H1 (cell line): ENCODE results near the gene AGAP1. TPM values are rescaled to one million over a fixed set of nuclear protein-coding genes. Genes with fewer than 3 reads are reported as not detected.

Experiments used
- CEBPB ChIP-seq: IDR thresholded peaks from 2 replicates; pipeline ENCODE4 v1.6.1; 2012; ENCODE audit warnings: low read depth, low read length
- PHF8 ChIP-seq: fragments of 200-600 bp; sonication (generic); conservative IDR thresholded peaks from 2 replicates; pipeline ENCODE4 v1.7.1; 2012; ENCODE audit warnings: low read depth, mild to moderate bottlenecking, inconsistent platforms, low read length, moderate library complexity
- POU5F1 ChIP-seq: IDR thresholded peaks from 2 replicates; pipeline ENCODE4 v1.6.1; 2011; ENCODE audit warnings: low read depth, mild to moderate bottlenecking, low read length, moderate library complexity
- SIX5 ChIP-seq: IDR thresholded peaks from 2 replicates; pipeline ENCODE4 v1.6.1; 2011; ENCODE audit warnings: mild to moderate bottlenecking, low read depth, low read length
- polyA plus RNA-seq, 7 experiments: library from polyadenylated mRNA; depleted of rRNA in 3 of 7; stranded (reverse) in 5 of 7; unstranded in 2 of 7; fragments of >200 nt in 5 of 7; fragments of 200-250 nt in 2 of 7; gene quantifications; 1 replicate in 5 of 7; 2 replicates in 1 of 7; 4 replicates in 1 of 7; pipeline versions ENCODE4 v1.2.1 to v1.2.3, GENCODE V29; 2011 to 2013; ENCODE audit warnings: missing spikeins in 2 of 7, mixed read lengths in 2 of 7
- total RNA-seq: library from RNA; stranded (reverse); fragmentation: NEBNext Ultra II Directional; extraction: Animal tissue kit (Norgen Biotek cat#: 25700); gene quantifications from 2 replicates; pipeline ENCODE4 v1.2.1, GENCODE V29; 2021
- TF ChIP-seq, protein P1 (sequence below): fragments of 300-600 bp; sonication (generic); IDR thresholded peaks from 2 replicates; pipeline ENCODE4 v1.7.1; 2012; ENCODE audit warnings: low read length, moderate library complexity, mild to moderate bottlenecking, inconsistent platforms; ENCODE audit not compliant: insufficient replicate concordance
- TF ChIP-seq, protein P2 (sequence below): IDR thresholded peaks from 2 replicates; pipeline ENCODE4 v1.6.1; 2011; ENCODE audit warnings: low read length, improper control_type of control experiment
- TF ChIP-seq, protein P3 (sequence below): IDR thresholded peaks from 2 replicates; pipeline ENCODE4 v1.6.1; 2011; ENCODE audit warnings: low read depth, mild to moderate bottlenecking, low read length; ENCODE audit not compliant: insufficient read depth

Gene AGAP1
- total and polyA plus RNA-seq, 2 of the 8 experiments (the other 6 are each of a cell fraction or from before 2014, with no cell fraction given), result 18.1 to 39.4 TPM

- TF ChIP-seq, protein P1, sequence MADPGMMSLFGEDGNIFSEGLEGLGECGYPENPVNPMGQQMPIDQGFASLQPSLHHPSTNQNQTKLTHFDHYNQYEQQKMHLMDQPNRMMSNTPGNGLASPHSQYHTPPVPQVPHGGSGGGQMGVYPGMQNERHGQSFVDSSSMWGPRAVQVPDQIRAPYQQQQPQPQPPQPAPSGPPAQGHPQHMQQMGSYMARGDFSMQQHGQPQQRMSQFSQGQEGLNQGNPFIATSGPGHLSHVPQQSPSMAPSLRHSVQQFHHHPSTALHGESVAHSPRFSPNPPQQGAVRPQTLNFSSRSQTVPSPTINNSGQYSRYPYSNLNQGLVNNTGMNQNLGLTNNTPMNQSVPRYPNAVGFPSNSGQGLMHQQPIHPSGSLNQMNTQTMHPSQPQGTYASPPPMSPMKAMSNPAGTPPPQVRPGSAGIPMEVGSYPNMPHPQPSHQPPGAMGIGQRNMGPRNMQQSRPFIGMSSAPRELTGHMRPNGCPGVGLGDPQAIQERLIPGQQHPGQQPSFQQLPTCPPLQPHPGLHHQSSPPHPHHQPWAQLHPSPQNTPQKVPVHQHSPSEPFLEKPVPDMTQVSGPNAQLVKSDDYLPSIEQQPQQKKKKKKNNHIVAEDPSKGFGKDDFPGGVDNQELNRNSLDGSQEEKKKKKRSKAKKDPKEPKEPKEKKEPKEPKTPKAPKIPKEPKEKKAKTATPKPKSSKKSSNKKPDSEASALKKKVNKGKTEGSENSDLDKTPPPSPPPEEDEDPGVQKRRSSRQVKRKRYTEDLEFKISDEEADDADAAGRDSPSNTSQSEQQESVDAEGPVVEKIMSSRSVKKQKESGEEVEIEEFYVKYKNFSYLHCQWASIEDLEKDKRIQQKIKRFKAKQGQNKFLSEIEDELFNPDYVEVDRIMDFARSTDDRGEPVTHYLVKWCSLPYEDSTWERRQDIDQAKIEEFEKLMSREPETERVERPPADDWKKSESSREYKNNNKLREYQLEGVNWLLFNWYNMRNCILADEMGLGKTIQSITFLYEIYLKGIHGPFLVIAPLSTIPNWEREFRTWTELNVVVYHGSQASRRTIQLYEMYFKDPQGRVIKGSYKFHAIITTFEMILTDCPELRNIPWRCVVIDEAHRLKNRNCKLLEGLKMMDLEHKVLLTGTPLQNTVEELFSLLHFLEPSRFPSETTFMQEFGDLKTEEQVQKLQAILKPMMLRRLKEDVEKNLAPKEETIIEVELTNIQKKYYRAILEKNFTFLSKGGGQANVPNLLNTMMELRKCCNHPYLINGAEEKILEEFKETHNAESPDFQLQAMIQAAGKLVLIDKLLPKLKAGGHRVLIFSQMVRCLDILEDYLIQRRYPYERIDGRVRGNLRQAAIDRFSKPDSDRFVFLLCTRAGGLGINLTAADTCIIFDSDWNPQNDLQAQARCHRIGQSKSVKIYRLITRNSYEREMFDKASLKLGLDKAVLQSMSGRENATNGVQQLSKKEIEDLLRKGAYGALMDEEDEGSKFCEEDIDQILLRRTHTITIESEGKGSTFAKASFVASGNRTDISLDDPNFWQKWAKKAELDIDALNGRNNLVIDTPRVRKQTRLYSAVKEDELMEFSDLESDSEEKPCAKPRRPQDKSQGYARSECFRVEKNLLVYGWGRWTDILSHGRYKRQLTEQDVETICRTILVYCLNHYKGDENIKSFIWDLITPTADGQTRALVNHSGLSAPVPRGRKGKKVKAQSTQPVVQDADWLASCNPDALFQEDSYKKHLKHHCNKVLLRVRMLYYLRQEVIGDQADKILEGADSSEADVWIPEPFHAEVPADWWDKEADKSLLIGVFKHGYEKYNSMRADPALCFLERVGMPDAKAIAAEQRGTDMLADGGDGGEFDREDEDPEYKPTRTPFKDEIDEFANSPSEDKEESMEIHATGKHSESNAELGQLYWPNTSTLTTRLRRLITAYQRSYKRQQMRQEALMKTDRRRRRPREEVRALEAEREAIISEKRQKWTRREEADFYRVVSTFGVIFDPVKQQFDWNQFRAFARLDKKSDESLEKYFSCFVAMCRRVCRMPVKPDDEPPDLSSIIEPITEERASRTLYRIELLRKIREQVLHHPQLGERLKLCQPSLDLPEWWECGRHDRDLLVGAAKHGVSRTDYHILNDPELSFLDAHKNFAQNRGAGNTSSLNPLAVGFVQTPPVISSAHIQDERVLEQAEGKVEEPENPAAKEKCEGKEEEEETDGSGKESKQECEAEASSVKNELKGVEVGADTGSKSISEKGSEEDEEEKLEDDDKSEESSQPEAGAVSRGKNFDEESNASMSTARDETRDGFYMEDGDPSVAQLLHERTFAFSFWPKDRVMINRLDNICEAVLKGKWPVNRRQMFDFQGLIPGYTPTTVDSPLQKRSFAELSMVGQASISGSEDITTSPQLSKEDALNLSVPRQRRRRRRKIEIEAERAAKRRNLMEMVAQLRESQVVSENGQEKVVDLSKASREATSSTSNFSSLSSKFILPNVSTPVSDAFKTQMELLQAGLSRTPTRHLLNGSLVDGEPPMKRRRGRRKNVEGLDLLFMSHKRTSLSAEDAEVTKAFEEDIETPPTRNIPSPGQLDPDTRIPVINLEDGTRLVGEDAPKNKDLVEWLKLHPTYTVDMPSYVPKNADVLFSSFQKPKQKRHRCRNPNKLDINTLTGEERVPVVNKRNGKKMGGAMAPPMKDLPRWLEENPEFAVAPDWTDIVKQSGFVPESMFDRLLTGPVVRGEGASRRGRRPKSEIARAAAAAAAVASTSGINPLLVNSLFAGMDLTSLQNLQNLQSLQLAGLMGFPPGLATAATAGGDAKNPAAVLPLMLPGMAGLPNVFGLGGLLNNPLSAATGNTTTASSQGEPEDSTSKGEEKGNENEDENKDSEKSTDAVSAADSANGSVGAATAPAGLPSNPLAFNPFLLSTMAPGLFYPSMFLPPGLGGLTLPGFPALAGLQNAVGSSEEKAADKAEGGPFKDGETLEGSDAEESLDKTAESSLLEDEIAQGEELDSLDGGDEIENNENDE, result no peak
- TF ChIP-seq PHF8 (no peak), POU5F1 (no peak), CEBPB (no peak), SIX5 (no peak)
- TF ChIP-seq, protein P2, sequence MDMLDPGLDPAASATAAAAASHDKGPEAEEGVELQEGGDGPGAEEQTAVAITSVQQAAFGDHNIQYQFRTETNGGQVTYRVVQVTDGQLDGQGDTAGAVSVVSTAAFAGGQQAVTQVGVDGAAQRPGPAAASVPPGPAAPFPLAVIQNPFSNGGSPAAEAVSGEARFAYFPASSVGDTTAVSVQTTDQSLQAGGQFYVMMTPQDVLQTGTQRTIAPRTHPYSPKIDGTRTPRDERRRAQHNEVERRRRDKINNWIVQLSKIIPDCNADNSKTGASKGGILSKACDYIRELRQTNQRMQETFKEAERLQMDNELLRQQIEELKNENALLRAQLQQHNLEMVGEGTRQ, result no peak
- TF ChIP-seq, protein P3, sequence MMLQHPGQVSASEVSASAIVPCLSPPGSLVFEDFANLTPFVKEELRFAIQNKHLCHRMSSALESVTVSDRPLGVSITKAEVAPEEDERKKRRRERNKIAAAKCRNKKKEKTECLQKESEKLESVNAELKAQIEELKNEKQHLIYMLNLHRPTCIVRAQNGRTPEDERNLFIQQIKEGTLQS, result no peak
These were observed 176.4 kb downstream of the AGAP1 start (continued) for GRCh38 chr2:235669983-235670962.
